Renal cortical epithelial cell (primary cell): ENCODE measurements around the gene RABL6. TPM values are rescaled to one million over a fixed set of nuclear protein-coding genes. Genes with fewer than 3 reads are reported as not detected.
"Not testable (repeated sequence)": the region's sequence is repeated elsewhere in the genome, so short reads cannot be mapped to it uniquely, and the experiment has no call there.

ENCODE experiments used
- DNase-seq: peaks from one replicate; pipeline ENCODE4 v3.0.0-alpha.2; 2011; ENCODE audit warnings: low read depth
- total RNA-seq: library from RNA; depleted of rRNA; stranded (reverse); fragments of >200 nt; gene quantifications from 2 replicates; pipeline ENCODE4 v1.2.3, GENCODE V29; 2014

RABL6 gene
- total RNA-seq, 1 donor from 2014 or later = 51.1 TPM

- DNase-seq = no peak
These were observed 27.6 kb downstream of the RABL6 start for GRCh38 chr9:136835162-136835931.

- DNase-seq = no peak
These were observed 28.5 kb downstream of the RABL6 start for GRCh38 chr9:136835932-136836904.

GRCh38 chr9:136837146-136837855 is 29.6 kb downstream of the RABL6 start:
- no peak for DNase-seq

GRCh38 chr9:136837856-136838277 is 30.1 kb downstream of the RABL6 start:
- DNase-seq = not testable (repeated sequence)

- DNase-seq = no peak
These were observed 30.8 kb downstream of the RABL6 start for GRCh38 chr9:136838314-136839228.

- DNase-seq = no peak
These were observed 31.7 kb downstream of the RABL6 start for GRCh38 chr9:136839229-136840139.

GRCh38 chr9:136840140-136840876 is 32.6 kb downstream of the RABL6 start:
- no peak for DNase-seq

GRCh38 chr9:136840877-136841645 is 33.3 kb downstream of the RABL6 start:
- DNase-seq = peak; percentile 71

GRCh38 chr9:136841646-136842379 is 34.1 kb downstream of the RABL6 start:
- not testable (repeated sequence) for DNase-seq

GRCh38 chr9:136842380-136842948 is 34.7 kb downstream of the RABL6 start, which contains the start of gene AJM1:
Gene AJM1, plus strand, starts transcription at chr9:136842478. Its CDS starts 1,937 bp downstream, at chr9:136844415.
- peak; percentile 46 for DNase-seq

GRCh38 chr9:136843159-136843800 is 35.5 kb downstream of the RABL6 start:
- DNase-seq = not testable (repeated sequence)

GRCh38 chr9:136843801-136844740 is 36.3 kb downstream of the RABL6 start:
- DNase-seq = not testable (repeated sequence)

- DNase-seq = no peak
These were observed 37.2 kb downstream of the RABL6 start for GRCh38 chr9:136844761-136845464.

- no peak for DNase-seq
These were observed 37.9 kb downstream of the RABL6 start for GRCh38 chr9:136845465-136846260.
